HG02884 (cell line): ENCODE measurements around the gene PRR5L.
"Not testable (repeated sequence)": the region's sequence is repeated elsewhere in the genome, so short reads cannot be mapped to it uniquely, and the experiment has no call there.

Experiments used
- ATAC-seq: cut with Tn5 transposase; IDR thresholded peaks from one replicate; pipeline ENCODE4 v1.9.1; 2021; ENCODE audit warnings: mild to moderate bottlenecking, moderate library complexity; ENCODE audit not compliant: unreplicated experiment

The PRR5L gene

GRCh38 chr11:36455658-36456111 is 159.6 kb downstream of the PRR5L start:
- no peak for ATAC-seq

- ATAC-seq: no peak
Measured at GRCh38 chr11:36456156-36456555, 160.1 kb downstream of the PRR5L start.

DNA sequence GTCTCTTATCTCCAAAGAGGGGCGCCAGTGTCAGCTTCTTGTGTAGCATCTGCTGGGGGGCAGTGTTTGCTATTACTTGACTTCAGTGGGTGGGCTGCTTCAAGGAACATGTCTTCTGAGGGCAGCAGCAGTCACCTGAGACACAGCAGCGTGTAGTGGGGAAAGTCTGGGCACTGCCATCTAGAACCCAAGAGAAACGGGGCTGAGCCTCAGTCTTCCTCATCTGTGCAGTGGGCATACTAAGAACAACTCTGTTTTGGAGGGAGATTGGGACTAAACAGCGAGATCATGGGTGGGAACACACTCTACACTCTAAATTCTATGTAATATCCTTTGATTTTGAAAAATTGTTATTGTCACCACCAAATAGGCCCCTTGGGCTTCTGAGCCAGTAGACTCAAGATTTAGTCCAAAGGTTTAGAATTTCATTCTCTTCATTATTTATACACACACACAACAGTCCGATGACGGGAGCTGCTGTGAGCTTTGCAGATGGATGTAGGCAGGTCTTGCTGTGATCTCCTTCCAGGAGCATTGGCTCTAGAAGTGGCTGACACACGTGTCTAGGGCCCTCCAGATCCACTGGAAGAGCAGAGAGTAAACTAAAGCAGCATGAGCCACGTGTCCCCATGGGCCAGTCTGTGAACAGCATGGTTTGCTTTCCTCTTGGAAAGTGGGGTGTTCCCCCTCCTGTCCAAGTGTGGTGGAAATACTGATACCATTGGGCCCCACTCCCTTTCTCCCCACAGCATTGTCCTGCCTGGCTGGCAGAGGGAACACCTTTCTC is 162.2 kb downstream of the PRR5L start:
- no peak for ATAC-seq

- ATAC-seq: no peak
Measured at GRCh38 chr11:36459046-36459445, 163.0 kb downstream of the PRR5L start.

- no peak for ATAC-seq
Measured at GRCh38 chr11:36460220-36460619, 164.1 kb downstream of the PRR5L start.

DNA sequence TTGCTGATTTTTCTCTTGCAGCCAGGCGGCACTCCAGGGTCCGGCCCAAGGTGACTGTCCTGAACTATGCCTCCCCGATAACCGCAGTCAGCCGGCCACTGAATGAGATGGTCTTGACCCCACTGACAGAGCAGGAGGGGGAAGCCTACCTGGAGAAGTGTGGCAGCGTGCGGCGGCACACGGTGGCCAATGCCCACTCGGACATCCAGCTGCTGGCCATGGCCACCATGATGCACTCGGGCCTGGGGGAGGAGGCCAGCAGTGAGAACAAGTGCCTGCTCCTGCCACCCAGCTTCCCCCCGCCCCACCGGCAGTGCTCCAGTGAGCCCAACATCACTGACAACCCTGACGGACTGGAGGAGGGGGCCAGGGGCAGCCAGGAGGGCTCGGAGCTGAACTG is 166.2 kb downstream of the PRR5L start:
- ATAC-seq: no peak

GRCh38 chr11:36463781-36464180 is 167.7 kb downstream of the PRR5L start:
- no peak for ATAC-seq

DNA sequence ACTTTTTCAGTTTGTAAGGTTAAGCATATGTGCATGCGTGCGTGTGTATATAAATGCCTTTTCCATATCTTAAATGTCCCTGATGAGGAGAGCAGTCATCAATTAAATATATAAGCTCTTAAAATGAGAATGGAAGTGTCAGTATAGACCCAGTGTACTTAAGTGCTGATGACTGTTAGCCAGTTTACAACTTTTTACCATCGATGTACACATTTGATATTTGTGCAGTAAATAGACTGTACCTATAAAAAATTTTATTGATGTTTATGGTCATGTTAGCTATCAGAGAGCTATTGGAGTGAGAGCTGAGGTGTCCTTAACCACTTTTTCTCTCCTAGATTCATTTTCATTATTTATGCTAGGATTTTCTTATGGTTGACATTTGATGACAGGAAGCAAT is 168.6 kb downstream of the PRR5L start:
- no peak for ATAC-seq

DNA sequence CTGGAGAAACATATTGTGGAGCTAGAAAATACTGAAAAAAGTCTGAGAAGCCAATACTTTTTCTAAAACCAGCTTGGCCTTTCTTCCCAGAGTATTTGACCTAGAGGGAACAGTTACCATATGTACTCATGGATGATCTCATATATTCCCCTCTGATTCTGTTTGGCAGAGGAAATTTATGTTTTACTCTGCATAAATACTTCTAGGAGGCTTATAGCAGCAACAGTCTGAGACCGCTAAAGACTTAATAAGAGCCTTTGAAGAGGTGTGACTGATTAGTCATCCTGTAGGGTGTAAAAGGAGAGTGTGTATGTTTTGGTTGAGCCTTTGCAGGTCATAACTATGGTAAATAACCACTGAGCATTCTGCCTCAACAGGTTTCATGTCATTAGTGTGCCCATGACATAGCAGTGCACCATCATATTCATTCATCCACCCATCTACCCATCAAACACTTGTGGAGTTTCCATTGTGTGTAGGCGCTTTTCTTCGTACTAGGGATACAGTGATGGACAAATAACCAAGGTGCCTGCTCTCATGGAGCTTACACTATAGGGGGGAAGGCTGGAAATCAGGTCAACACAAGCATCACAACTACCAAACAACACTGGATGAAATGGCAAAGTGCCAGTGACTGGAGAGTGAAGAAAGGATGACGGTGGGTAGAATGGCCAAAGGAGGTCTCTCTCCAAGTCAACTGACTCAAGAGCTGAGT is 169.5 kb downstream of the PRR5L start:
- ATAC-seq: no peak

GRCh38 chr11:36467012-36467411 is 170.9 kb downstream of the PRR5L start:
- ATAC-seq: no peak

DNA sequence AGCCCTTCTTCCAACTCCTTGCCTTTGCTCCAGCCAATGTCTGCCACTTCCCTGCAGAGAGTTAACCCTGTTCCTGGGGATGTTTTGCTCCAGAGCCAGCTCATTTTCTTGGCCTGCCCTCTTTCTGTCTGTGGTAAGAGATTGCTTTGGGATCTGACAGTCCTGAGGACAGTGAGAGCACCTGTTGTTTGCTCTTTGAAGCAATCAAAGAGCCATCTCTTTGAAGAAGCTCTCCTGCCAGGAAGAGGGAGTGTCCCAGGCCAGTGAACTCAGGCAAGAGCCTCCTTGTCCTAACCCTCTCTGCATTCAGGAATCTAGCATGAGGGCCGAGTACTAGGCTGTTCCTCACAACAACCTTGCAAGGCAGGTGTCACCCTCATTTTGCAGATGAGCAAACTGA is 171.8 kb downstream of the PRR5L start:
- ATAC-seq: no peak

DNA sequence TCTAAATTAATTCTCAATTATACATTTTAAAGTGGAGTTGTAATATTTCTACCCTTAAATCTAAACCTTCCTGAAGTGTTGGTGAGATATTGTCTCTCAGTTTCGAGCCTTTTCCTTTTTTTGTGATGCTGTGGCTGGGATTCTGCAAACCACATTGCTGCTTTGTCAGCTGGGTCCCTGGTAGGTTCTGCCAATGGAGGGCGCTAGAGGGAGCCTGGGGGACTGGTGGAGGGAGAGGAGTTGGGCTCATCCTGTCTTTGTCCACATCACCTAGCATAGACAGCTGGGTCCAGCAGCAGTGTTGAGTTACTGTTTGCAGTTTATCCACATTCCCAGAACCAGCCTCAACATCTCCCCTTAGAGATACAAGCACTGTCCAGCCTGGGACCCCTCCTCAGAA is 173.0 kb downstream of the PRR5L start:
- ATAC-seq: no peak

DNA sequence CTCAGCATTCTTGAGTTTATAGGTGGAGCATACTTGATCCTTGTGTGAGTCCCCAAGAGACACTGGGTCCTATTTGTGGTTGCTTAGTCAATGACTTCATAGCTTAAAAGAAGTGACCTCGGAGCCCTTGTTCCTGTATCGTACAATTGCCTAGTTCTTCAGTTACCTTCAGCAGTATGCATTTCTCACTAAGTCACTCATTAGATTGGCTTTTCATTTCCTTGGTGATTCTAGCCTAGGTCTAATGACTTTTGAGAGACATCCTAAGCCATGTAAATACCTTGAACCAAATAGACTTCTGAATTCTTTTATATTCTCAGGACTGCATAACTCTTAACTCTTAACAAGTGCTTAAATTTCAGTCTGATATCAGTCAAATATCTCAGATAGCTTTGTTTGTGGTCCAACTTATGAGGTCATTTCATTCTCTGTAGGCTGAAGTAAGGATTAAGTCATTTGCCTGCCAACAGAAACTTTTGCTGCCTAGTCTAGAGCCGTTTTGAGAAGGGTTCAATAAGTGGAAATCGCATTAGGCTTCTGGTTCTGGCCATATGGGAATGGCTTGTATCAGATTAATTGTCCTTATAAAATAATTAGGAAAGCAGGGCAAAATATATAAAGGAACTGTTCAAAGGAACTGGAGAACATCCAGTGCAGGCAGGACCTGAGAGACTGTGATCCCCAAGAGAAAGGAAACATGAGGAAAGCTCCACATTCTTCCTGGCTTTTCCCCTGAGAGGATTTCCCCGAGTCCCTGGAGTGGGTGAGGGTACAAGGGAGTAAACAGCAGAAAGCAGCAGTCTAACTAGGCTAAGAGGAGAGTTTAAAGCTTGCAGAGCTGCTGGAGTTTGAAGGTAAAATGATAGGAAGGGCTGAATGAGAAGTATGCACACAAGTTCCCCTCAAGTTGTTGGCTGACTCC is 174.1 kb downstream of the PRR5L start:
- no peak for ATAC-seq

DNA sequence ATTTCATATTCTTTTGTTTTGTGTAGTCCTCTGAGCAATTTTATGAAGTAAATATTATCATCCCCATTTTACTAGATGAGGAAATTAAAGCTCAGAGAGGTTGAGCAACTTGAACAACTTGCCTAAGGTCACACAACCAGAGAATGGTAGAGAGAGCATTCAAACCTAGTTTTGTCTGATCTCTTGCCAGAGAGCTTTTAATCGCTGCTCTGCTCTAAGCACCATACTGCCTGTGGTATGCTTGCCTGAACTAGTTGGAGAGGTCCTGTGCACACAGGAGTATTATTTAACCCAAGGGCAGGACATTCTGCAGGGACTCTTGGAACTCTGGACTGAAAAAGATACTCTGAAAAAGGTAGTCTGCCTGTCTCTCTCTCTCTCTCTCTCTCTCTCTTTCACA is 175.5 kb downstream of the PRR5L start:
- no peak for ATAC-seq

DNA sequence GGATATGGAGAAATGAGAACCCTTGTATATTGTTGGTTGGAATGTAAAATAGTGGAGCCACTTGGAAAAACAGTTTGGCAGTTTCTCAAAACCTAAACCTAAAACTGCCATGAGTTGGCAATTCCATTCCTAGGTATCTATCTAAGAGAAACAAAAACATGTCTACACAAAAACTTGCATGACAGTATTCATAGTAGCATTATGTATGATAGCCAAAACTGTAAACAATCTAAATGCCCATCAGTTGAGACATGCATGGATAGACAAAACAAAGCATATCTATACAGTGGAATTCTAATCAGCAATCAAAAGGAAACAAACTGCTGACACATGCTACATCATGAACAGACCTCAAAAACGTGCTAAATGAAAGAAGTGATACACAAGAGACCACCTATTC is 179.1 kb downstream of the PRR5L start:
- no peak for ATAC-seq

DNA sequence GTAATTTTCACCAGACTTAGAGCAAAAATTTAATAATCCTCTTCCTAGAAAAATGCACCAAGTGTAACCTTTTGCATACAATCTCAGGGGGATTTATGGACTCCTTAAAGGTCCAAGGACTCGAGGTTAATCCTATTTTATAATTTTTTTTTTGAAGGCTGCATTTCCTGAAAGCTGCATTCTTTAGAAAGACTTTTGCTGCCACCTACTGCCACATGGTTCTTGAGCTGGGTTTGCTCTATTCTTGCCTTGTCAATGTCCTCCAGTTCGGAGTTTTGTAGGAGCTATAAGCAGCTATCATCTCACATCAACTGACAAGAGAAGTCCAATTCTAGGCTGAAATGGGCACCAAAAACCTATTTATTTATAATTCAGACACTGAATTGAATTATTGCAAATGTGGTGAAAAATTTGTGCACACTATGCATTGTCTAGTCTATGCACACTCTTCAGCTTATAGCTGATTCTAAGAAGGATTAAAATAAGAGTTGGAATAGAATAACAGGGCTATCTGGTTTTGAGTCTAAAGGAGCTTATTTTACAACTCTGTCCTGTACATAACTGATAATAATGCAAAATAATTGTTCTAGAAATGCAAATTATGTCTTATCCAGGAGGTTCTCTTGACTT is 182.7 kb downstream of the PRR5L start:
- no peak for ATAC-seq

DNA sequence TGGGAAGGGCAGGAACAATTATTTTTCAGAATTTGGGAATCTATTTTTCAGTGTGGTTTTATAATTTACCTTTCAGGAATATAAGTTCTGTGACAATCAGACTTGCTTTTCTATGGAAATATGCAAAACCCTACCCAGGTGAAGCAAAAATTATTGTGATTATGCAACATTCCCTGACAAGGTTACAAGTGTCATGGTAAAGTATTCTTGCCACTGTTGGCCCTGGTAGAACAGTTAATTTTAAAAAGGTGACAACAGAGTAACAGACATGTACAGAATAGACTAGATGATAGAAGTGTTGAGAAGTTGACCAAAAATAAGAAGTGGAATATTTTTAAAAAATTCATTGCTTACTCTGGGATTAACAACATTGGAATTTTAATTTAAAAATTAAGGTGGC is 184.7 kb downstream of the PRR5L start:
- ATAC-seq: no peak

- ATAC-seq: not testable (repeated sequence)
Measured at GRCh38 chr11:36483042-36483441, 187.0 kb downstream of the PRR5L start.

DNA sequence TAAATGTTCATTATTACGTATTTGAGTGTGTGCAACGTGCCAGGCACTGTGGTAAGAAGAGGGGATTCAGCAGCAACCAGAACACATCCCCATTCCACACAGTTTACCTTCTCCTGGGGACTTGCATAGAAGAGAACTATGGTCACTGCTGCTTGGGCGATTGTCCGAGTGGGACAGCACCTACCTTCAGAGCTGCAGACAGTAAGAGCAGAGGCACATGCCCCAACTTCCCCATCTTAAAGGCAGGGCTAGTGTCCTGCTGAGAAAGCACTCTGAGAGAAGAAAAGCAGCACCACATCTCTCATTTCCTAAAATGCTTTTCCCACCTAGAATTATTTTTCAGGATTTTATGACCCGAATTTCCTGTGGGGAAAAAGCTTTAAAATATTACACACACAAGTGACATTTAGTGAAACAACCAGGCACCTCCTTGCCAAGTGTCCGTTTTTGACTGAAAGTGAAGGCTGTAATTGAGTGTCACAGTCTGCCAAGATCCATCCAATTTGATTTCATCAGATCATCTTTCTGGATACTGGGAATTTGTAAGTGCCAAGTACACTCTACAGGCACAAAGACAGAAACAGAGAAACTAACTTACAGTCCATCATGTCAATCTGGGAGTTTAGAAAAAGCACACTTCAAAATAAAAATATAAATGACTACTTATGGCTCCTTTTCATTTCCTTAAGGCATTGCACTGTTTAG is 189.4 kb downstream of the PRR5L start:
- ATAC-seq: no peak

- ATAC-seq: no peak
Measured at GRCh38 chr11:36487619-36488018, 191.5 kb downstream of the PRR5L start.
